Esophagus muscularis mucosa (tissue), 4 donors: ENCODE measurements around the gene POP5.

ENCODE experiments used
- CTCF ChIP-seq, 3 experiments: fragments of 200-600 bp in 2 of 3; fragments of 450-650 bp in 1 of 3; sonication (generic) in 2 of 3; IDR thresholded peaks; one replicate each; pipeline ENCODE4 v1.5.1; 2017 to 2019; ENCODE audit warnings: antibody characterized with exemption in 3 of 3, mild to moderate bottlenecking in 2 of 3, moderate library complexity in 1 of 3
- EP300 ChIP-seq: sonication (generic); formaldehyde crosslinking; IDR thresholded peaks from one replicate; pipeline ENCODE4 v1.6.1; 2017; ENCODE audit warnings: antibody characterized with exemption
- POLR2A ChIP-seq: fragments of 450-650 bp; IDR thresholded peaks from one replicate; pipeline ENCODE4 v1.6.1; 2017; ENCODE audit warnings: antibody characterized with exemption, moderate library complexity, mild to moderate bottlenecking, low read depth

- peak in 2 of 3 experiments; percentile 10 to 33 for TF ChIP-seq CTCF (IDR thresholded peaks at IDR 0.05)
- no peak for TF ChIP-seq EP300
- no peak for TF ChIP-seq POLR2A
Measured at GRCh38 chr12:120580787-120581723, at the start of gene POP5.
